CD1c-positive myeloid dendritic cell (primary cell): ENCODE results near the gene ADAM12.

ENCODE experiments used
- DNase-seq: peaks from one replicate; pipeline ENCODE4 v3.0.0-alpha.2; 2016; ENCODE audit errors: extremely low spot score

The ADAM12 gene

GRCh38 chr10:126315494-126316177, 72.6 kb downstream of the ADAM12 start:
- no peak for DNase-seq

GRCh38 chr10:126314863-126315493, 73.3 kb downstream of the ADAM12 start:
- no peak for DNase-seq

- DNase-seq, result no peak
These were observed 76.1 kb downstream of the ADAM12 start for GRCh38 chr10:126312167-126312566.

- DNase-seq, result no peak
These were observed 78.9 kb downstream of the ADAM12 start for GRCh38 chr10:126309228-126309883.

GRCh38 chr10:126302826-126303665, 85.2 kb downstream of the ADAM12 start:
- DNase-seq, result no peak

GRCh38 chr10:126302476-126302756, 85.9 kb downstream of the ADAM12 start:
- DNase-seq, result no peak

GRCh38 chr10:126301701-126302475, 86.4 kb downstream of the ADAM12 start:
- DNase-seq, result no peak

- DNase-seq, result no peak
These were observed 93.8 kb downstream of the ADAM12 start for GRCh38 chr10:126294451-126294850.

GRCh38 chr10:126290232-126290631, 98.0 kb downstream of the ADAM12 start:
- DNase-seq, result no peak

- DNase-seq, result no peak
These were observed 99.5 kb downstream of the ADAM12 start for GRCh38 chr10:126288547-126289493.

GRCh38 chr10:126286256-126286780, 102.0 kb downstream of the ADAM12 start:
- no peak for DNase-seq

GRCh38 chr10:126283307-126283706, 105.0 kb downstream of the ADAM12 start:
- DNase-seq, result no peak

- DNase-seq, result no peak
These were observed 109.4 kb downstream of the ADAM12 start for GRCh38 chr10:126278851-126279250.

GRCh38 chr10:126277181-126277580, 111.1 kb downstream of the ADAM12 start:
- no peak for DNase-seq

- no peak for DNase-seq
These were observed 115.8 kb downstream of the ADAM12 start for GRCh38 chr10:126272526-126272925.

- DNase-seq, result no peak
These were observed 118.2 kb downstream of the ADAM12 start for GRCh38 chr10:126270111-126270510.

- DNase-seq, result no peak
These were observed 120.0 kb downstream of the ADAM12 start for GRCh38 chr10:126268013-126268920.

GRCh38 chr10:126264102-126265018, 123.9 kb downstream of the ADAM12 start:
- no peak for DNase-seq
